ENCODE data around the gene KIF6. TPM values are rescaled to one million over a fixed set of nuclear protein-coding genes. Genes with fewer than 3 reads are reported as not detected.
A peak's percentile ranks its signal among the peaks of the same experiment; 100 is the strongest.

KIF6 gene
- total RNA-seq, 1 donor from 2014 or later = 0.43 TPM

GRCh38 chr6:39430871-39431523, 294.2 kb downstream of the KIF6 start:
- no peaks in the 10 kb centered on the region for H3K27me3 ChIP-seq
- H3K4me3 ChIP-seq = peak overlapping the region in 1 of 2 donors; percentile 26
- intact Hi-C loops (cut with DNase I) = no loop called here
- H3K9me3 ChIP-seq = no peaks in the 10 kb centered on the region
- no peaks in the 10 kb centered on the region for H3K36me3 ChIP-seq
- peak overlapping the region; percentile 29 to 30 for H3K27ac ChIP-seq
- DNase-seq (ENCODE audit: low spot score in 2 of 2) = peak in 1 of 2 donors; percentile 73
- H3K4me1 ChIP-seq = peaks cover 0 to 10% of the 10 kb centered on the region in 2 donors
- no peak for TF ChIP-seq CTCF (IDR thresholded peaks at IDR 0.05)

GRCh38 chr6:39430446-39430845, 294.8 kb downstream of the KIF6 start:
- intact Hi-C loops (cut with DNase I) = no loop called here
- no peak for DNase-seq (ENCODE audit: low spot score in 2 of 2)
- no peaks in the 10 kb centered on the region for H3K9me3 ChIP-seq
- no peak for TF ChIP-seq CTCF (IDR thresholded peaks at IDR 0.05)
- H3K4me1 ChIP-seq = peaks cover 0 to 10% of the 10 kb centered on the region in 2 donors
- H3K4me3 ChIP-seq = no peak overlapping the region
- H3K27ac ChIP-seq = peak overlapping the region; percentile 29 to 30
- no peaks in the 10 kb centered on the region for H3K27me3 ChIP-seq
- H3K36me3 ChIP-seq = no peaks in the 10 kb centered on the region

GRCh38 chr6:39428816-39429215, 296.4 kb downstream of the KIF6 start:
- no peak overlapping the region for H3K27ac ChIP-seq
- H3K4me3 ChIP-seq = no peak overlapping the region
- no peaks in the 10 kb centered on the region for H3K9me3 ChIP-seq
- H3K27me3 ChIP-seq = no peaks in the 10 kb centered on the region
- intact Hi-C loops (cut with DNase I) = no loop called here
- H3K36me3 ChIP-seq = no peaks in the 10 kb centered on the region
- TF ChIP-seq CTCF (IDR thresholded peaks at IDR 0.05) = no peak
- no peak for DNase-seq (ENCODE audit: low spot score in 2 of 2)
- H3K4me1 ChIP-seq = peaks cover 0 to 10% of the 10 kb centered on the region in 2 donors

GRCh38 chr6:39428152-39428551, 297.1 kb downstream of the KIF6 start:
- no peak overlapping the region for H3K27ac ChIP-seq
- H3K36me3 ChIP-seq = no peaks in the 10 kb centered on the region
- intact Hi-C loops (cut with DNase I) = no loop called here
- TF ChIP-seq CTCF (IDR thresholded peaks at IDR 0.05) = no peak
- H3K9me3 ChIP-seq = no peaks in the 10 kb centered on the region
- H3K4me1 ChIP-seq = peaks cover 0 to 10% of the 10 kb centered on the region in 2 donors
- H3K27me3 ChIP-seq = no peaks in the 10 kb centered on the region
- no peak overlapping the region for H3K4me3 ChIP-seq
- no peak for DNase-seq (ENCODE audit: low spot score in 2 of 2)

GRCh38 chr6:39426073-39426456, 299.1 kb downstream of the KIF6 start:
- Histone ChIP-seq H3K27ac (no peak overlapping the region), H3K4me3 (no peak overlapping the region), H3K4me1 (peaks cover 0 to 9% of the 10 kb centered on the region in 2 donors), H3K27me3 (no peaks in the 10 kb centered on the region), H3K36me3 (no peaks in the 10 kb centered on the region), H3K9me3 (no peaks in the 10 kb centered on the region)
- intact Hi-C loops (cut with DNase I) = no loop called here
- no peak for TF ChIP-seq CTCF (IDR thresholded peaks at IDR 0.05)
- no peak for DNase-seq (ENCODE audit: low spot score in 2 of 2)

All from ascending aorta (tissue), 2 donors.